HEK293T (cell line): Measurements from ENCODE around the gene ALPK1.

Source experiments
- ARNT ChIP-seq: fragments of 450-650 bp; IDR thresholded peaks from 2 replicates; pipeline ENCODE4 v1.6.1; 2017; ENCODE audit warnings: mild to moderate bottlenecking
- CTBP1 ChIP-seq: fragments of 450-650 bp; IDR thresholded peaks from 2 replicates; pipeline ENCODE4 v1.6.1; 2016; ENCODE audit warnings: borderline replicate concordance
- FOXA1 ChIP-seq: fragments of 450-650 bp; IDR thresholded peaks from 2 replicates; pipeline ENCODE4 v1.6.1; 2016; ENCODE audit warnings: mild to moderate bottlenecking
- FOXM1 ChIP-seq: fragments of 450-650 bp; IDR thresholded peaks from 2 replicates; pipeline ENCODE4 v1.6.1; 2017; ENCODE audit warnings: mild to moderate bottlenecking, borderline replicate concordance
- L3MBTL2 ChIP-seq: fragments of 450-650 bp; conservative IDR thresholded peaks from 2 replicates; pipeline ENCODE4 v1.6.1; 2016; ENCODE audit warnings: mild to moderate bottlenecking
- SP1 ChIP-seq: fragments of 450-650 bp; IDR thresholded peaks from 2 replicates; pipeline ENCODE4 v1.6.1; 2017

DNA sequence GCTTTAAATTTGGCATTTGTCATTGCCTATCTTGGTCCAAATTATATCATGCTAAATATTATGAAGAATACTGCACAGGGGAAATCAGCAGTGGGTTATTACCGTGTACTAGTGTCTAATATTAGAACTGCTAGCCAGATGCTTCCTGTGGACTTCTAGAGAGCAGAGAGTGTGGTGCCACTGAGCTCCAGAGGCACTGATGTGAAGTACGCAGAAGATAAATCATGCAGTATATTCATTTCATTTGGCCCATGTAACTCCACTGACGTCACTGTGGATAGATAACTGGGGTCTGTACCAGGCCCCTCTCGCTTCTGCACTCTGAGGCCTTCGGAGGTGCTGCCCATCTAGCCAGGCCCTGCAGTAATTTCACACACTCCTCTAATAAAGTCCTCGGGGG is 80.0 kb downstream of the ALPK1 start:
- no peak for TF ChIP-seq FOXM1
- no peak for TF ChIP-seq CTBP1
- no peak for TF ChIP-seq SP1
- TF ChIP-seq ARNT: no peak
- no peak for TF ChIP-seq L3MBTL2
- no peak for TF ChIP-seq FOXA1
